Fibroblast of lung (primary cell): Measurements from ENCODE around the gene TTC39B.

ENCODE experiments used
- EZH2 ChIP-seq: IDR thresholded peaks from 2 replicates; pipeline ENCODE4 v1.5.1; 2012; ENCODE audit warnings: low read length, control low read depth, mild to moderate bottlenecking; ENCODE audit errors: missing control alignments
- TF ChIP-seq, protein P1 (sequence below), 2 donors: IDR thresholded peaks in 1 of 2; conservative IDR thresholded peaks in 1 of 2; 1 replicate in 1 of 2; 2 replicates in 1 of 2; pipeline ENCODE4 v1.5.1; 2011 to 2012; ENCODE audit warnings: low read length in 2 of 2, control low read depth in 1 of 2, inconsistent platforms in 1 of 2, low read depth in 1 of 2, mild to moderate bottlenecking in 1 of 2

GRCh38 chr9:15182101-15182551 lies 124.9 kb downstream of the TTC39B start:
- TF ChIP-seq EZH2 = no peak
- TF ChIP-seq, protein P1, sequence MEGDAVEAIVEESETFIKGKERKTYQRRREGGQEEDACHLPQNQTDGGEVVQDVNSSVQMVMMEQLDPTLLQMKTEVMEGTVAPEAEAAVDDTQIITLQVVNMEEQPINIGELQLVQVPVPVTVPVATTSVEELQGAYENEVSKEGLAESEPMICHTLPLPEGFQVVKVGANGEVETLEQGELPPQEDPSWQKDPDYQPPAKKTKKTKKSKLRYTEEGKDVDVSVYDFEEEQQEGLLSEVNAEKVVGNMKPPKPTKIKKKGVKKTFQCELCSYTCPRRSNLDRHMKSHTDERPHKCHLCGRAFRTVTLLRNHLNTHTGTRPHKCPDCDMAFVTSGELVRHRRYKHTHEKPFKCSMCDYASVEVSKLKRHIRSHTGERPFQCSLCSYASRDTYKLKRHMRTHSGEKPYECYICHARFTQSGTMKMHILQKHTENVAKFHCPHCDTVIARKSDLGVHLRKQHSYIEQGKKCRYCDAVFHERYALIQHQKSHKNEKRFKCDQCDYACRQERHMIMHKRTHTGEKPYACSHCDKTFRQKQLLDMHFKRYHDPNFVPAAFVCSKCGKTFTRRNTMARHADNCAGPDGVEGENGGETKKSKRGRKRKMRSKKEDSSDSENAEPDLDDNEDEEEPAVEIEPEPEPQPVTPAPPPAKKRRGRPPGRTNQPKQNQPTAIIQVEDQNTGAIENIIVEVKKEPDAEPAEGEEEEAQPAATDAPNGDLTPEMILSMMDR (conservative IDR thresholded peaks at IDR 0.05 in 1 of 2, IDR thresholded peaks at IDR 0.05 in 1 of 2; ENCODE audit: low read depth in 1 of 2, low read length in 2 of 2) = no peak
